Fibroblast of lung (primary cell): Measurements from ENCODE around the gene IGFBP2.

Experiments used
- EZH2 ChIP-seq: IDR thresholded peaks from 2 replicates; pipeline ENCODE4 v1.5.1; 2012; ENCODE audit warnings: low read length, control low read depth, mild to moderate bottlenecking; ENCODE audit errors: missing control alignments
- TF ChIP-seq, protein P1 (sequence below), 2 donors: IDR thresholded peaks in 1 of 2; conservative IDR thresholded peaks in 1 of 2; 1 replicate in 1 of 2; 2 replicates in 1 of 2; pipeline ENCODE4 v1.5.1; 2011 to 2012; ENCODE audit warnings: low read length in 2 of 2, control low read depth in 1 of 2, inconsistent platforms in 1 of 2, low read depth in 1 of 2, mild to moderate bottlenecking in 1 of 2

DNA sequence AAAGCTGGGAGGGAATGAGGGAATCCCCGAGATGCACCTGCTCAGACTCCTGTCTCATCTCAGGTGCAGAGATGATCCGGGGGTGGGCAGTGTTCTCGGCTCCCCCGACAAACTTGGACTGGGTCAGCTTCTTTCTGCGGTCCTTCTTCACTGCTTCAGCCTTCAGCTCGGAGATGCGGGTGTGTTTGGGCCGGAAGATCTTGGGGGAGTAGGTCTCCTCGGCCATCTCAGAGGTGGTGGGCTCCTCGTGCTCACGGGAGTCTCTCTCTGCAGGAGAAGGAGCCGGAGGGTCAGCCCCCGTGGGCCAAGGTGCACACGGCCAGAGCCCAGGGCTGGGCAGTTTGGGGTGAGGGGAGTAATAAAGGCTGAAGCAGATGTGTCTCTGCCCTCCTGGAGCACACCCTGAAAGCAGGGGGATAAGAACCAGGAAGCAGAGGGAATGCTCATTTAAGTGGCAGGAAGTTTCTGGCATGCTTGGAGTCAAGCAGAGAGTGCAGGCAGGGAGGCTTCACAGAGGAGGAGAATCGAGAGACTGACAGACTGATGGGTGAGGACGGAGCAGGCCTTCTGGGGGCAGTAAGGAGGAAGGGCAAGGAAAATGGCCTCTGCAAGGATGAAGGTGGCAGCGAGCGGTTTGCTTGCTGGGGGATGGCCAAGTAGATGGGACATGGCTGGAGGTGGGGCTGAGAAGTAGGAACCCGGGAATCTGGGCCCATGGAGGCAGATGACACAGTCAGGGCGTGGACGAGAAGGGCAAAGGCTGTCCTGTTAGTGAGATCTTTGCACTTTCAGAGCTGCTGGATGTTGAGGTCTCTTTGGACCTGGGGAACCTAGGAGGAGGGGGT is 45.8 kb downstream of the IGFBP2 start:
- TF ChIP-seq, protein P1, sequence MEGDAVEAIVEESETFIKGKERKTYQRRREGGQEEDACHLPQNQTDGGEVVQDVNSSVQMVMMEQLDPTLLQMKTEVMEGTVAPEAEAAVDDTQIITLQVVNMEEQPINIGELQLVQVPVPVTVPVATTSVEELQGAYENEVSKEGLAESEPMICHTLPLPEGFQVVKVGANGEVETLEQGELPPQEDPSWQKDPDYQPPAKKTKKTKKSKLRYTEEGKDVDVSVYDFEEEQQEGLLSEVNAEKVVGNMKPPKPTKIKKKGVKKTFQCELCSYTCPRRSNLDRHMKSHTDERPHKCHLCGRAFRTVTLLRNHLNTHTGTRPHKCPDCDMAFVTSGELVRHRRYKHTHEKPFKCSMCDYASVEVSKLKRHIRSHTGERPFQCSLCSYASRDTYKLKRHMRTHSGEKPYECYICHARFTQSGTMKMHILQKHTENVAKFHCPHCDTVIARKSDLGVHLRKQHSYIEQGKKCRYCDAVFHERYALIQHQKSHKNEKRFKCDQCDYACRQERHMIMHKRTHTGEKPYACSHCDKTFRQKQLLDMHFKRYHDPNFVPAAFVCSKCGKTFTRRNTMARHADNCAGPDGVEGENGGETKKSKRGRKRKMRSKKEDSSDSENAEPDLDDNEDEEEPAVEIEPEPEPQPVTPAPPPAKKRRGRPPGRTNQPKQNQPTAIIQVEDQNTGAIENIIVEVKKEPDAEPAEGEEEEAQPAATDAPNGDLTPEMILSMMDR (conservative IDR thresholded peaks at IDR 0.05 in 1 of 2, IDR thresholded peaks at IDR 0.05 in 1 of 2; ENCODE audit: low read depth in 1 of 2, low read length in 2 of 2), result no peak
- no peak for TF ChIP-seq EZH2
